Keratinocyte (primary cell): ENCODE data around the gene HERPUD1. TPM values are rescaled to one million over a fixed set of nuclear protein-coding genes. Genes with fewer than 3 reads are reported as not detected.
A peak's percentile ranks its signal among the peaks of the same experiment; 100 is the strongest.

ENCODE experiments used
- DNase-seq: peaks from one replicate; pipeline ENCODE4 v3.0.0-alpha.2; 2011; ENCODE audit warnings: low read depth, missing footprints, low spot score
- FAIRE-seq: peaks from 2 replicates; lab custom pipeline; 2011; peaks lifted over from hg19 to GRCh38; lab: Jason Lieb, UNC
- H2AFZ ChIP-seq: 2 replicates; pipeline ENCODE4 v1.6.0; 2012; ENCODE audit warnings: low read length, control low read depth, inconsistent platforms; ENCODE audit not compliant: control insufficient read depth
- H3K27ac ChIP-seq: 2 replicates; pipeline ENCODE4 v1.5.1; 2011; ENCODE audit warnings: low read length; ENCODE audit not compliant: control insufficient read depth, insufficient read depth
- H3K27me3 ChIP-seq: 3 replicates; pipeline ENCODE4 v1.6.0; 2011; ENCODE audit warnings: low read length; ENCODE audit not compliant: control insufficient read depth, insufficient read depth; ENCODE audit errors: extremely low read depth
- H3K36me3 ChIP-seq, 2 experiments: 2 replicates in 1 of 2; 3 replicates in 1 of 2; pipeline ENCODE4 v1.5.1; 2011; ENCODE audit warnings: low read length in 2 of 2, mild to moderate bottlenecking in 1 of 2; ENCODE audit not compliant: control insufficient read depth in 2 of 2, insufficient read depth in 2 of 2; ENCODE audit errors: extremely low read depth in 1 of 2
- H3K4me1 ChIP-seq: 3 replicates; pipeline ENCODE4 v1.5.1; 2011; ENCODE audit warnings: low read length; ENCODE audit not compliant: control insufficient read depth, insufficient read depth; ENCODE audit errors: extremely low read depth
- H3K4me2 ChIP-seq: 3 replicates; pipeline ENCODE4 v1.6.0; 2011; ENCODE audit warnings: low read depth, low read length; ENCODE audit not compliant: control insufficient read depth, insufficient read depth; ENCODE audit errors: extremely low read depth
- H3K4me3 ChIP-seq, 3 experiments: fragments of 200-600 bp in 1 of 3; sonication (generic) in 1 of 3; 2 replicates in 2 of 3; 3 replicates in 1 of 3; pipeline ENCODE4 v1.5.1; 2011 to 2016; ENCODE audit warnings: low read length in 3 of 3, mild to moderate bottlenecking in 3 of 3, control low read depth in 2 of 3, inconsistent platforms in 1 of 3, low read depth in 1 of 3, mixed read lengths in 1 of 3, mixed run types in 1 of 3, moderate library complexity in 1 of 3; ENCODE audit not compliant: control insufficient read depth in 2 of 3, insufficient read depth in 2 of 3; ENCODE audit errors: extremely low read depth in 1 of 3
- H3K79me2 ChIP-seq: 2 replicates; pipeline ENCODE4 v1.6.0; 2012; ENCODE audit warnings: low read length; ENCODE audit not compliant: control insufficient read depth, insufficient read depth
- H3K9ac ChIP-seq: 3 replicates; pipeline ENCODE4 v1.6.0; 2011; ENCODE audit warnings: low read length; ENCODE audit not compliant: control insufficient read depth, insufficient read depth; ENCODE audit errors: extremely low read depth
- H3K9me1 ChIP-seq: 3 replicates; pipeline ENCODE4 v1.6.0; 2011; ENCODE audit warnings: low read length; ENCODE audit not compliant: control insufficient read depth, insufficient read depth; ENCODE audit errors: extremely low read depth
- H3K9me3 ChIP-seq: 2 replicates; pipeline ENCODE4 v1.5.1; 2012; ENCODE audit warnings: low read depth, low read length; ENCODE audit not compliant: control insufficient read depth
- H4K20me1 ChIP-seq: 3 replicates; pipeline ENCODE4 v1.6.0; 2011; ENCODE audit warnings: low read length; ENCODE audit not compliant: control insufficient read depth, insufficient read depth; ENCODE audit errors: extremely low read depth
- CTCF ChIP-seq, 3 experiments: IDR thresholded peaks in 1 of 3; conservative IDR thresholded peaks in 1 of 3; optimal IDR thresholded peaks in 1 of 3; 2 replicates in 2 of 3; 3 replicates in 1 of 3; pipeline versions ENCODE3 to v1.5.1; 2011; ENCODE audit warnings: low read length in 3 of 3, mild to moderate bottlenecking in 3 of 3, moderate library complexity in 2 of 3, control low read depth in 1 of 3, inconsistent platforms in 1 of 3; ENCODE audit not compliant: insufficient read depth in 2 of 3; ENCODE audit errors: extremely low read depth in 1 of 3
- EZH2 ChIP-seq: IDR thresholded peaks from one replicate; pipeline ENCODE4 v1.6.1; 2012; ENCODE audit warnings: inconsistent platforms, mild to moderate bottlenecking, low read length, moderate library complexity
- dilution Hi-C: fragments of 300-500 bp; cut with MboI; formaldehyde crosslinking; loops from one replicate; pipeline ENCODE4 v1.7.0; 2020; ENCODE audit warnings: low sequenced_read_pairs; ENCODE audit not compliant: extremely low pct_ligation_motif_present
- polyA plus RNA-seq, 5 experiments: library from polyadenylated mRNA; depleted of rRNA in 3 of 5; stranded (reverse) in 3 of 5; stranded (forward) in 1 of 5; unstranded in 1 of 5; fragments of >200 nt; gene quantifications; 1 replicate in 1 of 5; 2 replicates in 3 of 5; 3 replicates in 1 of 5; pipeline versions ENCODE4 v1.2.1 to v1.2.3, GENCODE V29; 2011 to 2012; ENCODE audit warnings: missing spikeins in 2 of 5, low read depth in 1 of 5, low replicate concordance in 1 of 5

The HERPUD1 gene
- polyA plus RNA-seq, 1 donor (not counting 4 experiments of a cell fraction or from before 2014, with no cell fraction given), result 183 TPM

- Histone ChIP-seq H3K9ac (peak overlapping the region; percentile 83), H3K4me2 (peak overlapping the region; percentile 100), H2AFZ (peak overlapping the region; percentile 94), H3K79me2 (peaks cover 7% of the 10 kb centered on the region), H3K9me3 (no peaks in the 10 kb centered on the region), H3K27ac (no peak overlapping the region), H3K36me3 (no peaks in the 10 kb centered on the region), H3K27me3 (no peaks in the 10 kb centered on the region), H3K4me3 (peak overlapping the region; percentile 75 to 87 (median 84)), H4K20me1 (no peaks in the 10 kb centered on the region), H3K9me1 (no peaks in the 10 kb centered on the region), H3K4me1 (peaks cover 39% of the 10 kb centered on the region)
- FAIRE-seq, result no peak
- TF ChIP-seq EZH2 (no peak), CTCF (optimal IDR thresholded peaks at IDR 0.05 in 1 of 3, IDR thresholded peaks at IDR 0.05 in 1 of 3, conservative IDR thresholded peaks at IDR 0.05 in 1 of 3; ENCODE audit: extremely low read depth in 1 of 3, insufficient read depth in 2 of 3, low read length in 3 of 3) (no peak)
- DNase-seq, result no peak
- dilution Hi-C loops, result no loop called here
These were observed 56.4 kb downstream of the HERPUD1 start for GRCh38 chr16:56988161-56988947.

GRCh38 chr16:56988948-56989945 is 57.3 kb downstream of the HERPUD1 start, which contains the start of gene NLRC5:
Gene NLRC5 (plus strand): TSS chr16:56989557. CDS start chr16:57020713, 31,156 bp downstream.
- no peak for DNase-seq
- Histone ChIP-seq H3K9me1 (no peaks in the 10 kb centered on the region), H3K9ac (peak within 1 kb of the TSS; percentile 83), H3K9me3 (no peaks in the 10 kb centered on the region), H3K27me3 (no peaks in the 10 kb centered on the region), H3K79me2 (peaks cover 7% of the 10 kb centered on the region), H2AFZ (peak within 1 kb of the TSS; percentile 94), H3K4me2 (peak within 1 kb of the TSS; percentile 100), H3K4me1 (peaks cover 39% of the 10 kb centered on the region), H3K36me3 (no peaks in the 10 kb centered on the region), H3K4me3 (peak within 1 kb of the TSS; percentile 75 to 87 (median 84)), H3K27ac (peak within 1 kb of the TSS; percentile 61), H4K20me1 (no peaks in the 10 kb centered on the region)
- no peak for TF ChIP-seq EZH2
- no peak for TF ChIP-seq CTCF (optimal IDR thresholded peaks at IDR 0.05 in 1 of 3, IDR thresholded peaks at IDR 0.05 in 1 of 3, conservative IDR thresholded peaks at IDR 0.05 in 1 of 3; ENCODE audit: extremely low read depth in 1 of 3, insufficient read depth in 2 of 3, low read length in 3 of 3)
- dilution Hi-C loops, result no loop called here
- no peak for FAIRE-seq
